B cell (primary cell): ENCODE results near the gene SLC2A5. TPM values are rescaled to one million over a fixed set of nuclear protein-coding genes. Genes with fewer than 3 reads are reported as not detected.

Experiments
- ATAC-seq: fragments of 200-7000 bp; cut with Tn5 transposase; one replicate; pipeline ENCODE4 v1.10.0; 2021; ENCODE audit warnings: low read depth, mild to moderate bottlenecking, moderate number of reproducible peaks, moderate library complexity
- CTCF ChIA-PET: fragments of 350-600 bp; sonication (Branson Sonifier 250); formaldehyde crosslinking; loops from one replicate; lab custom pipeline; 2021; ENCODE audit warnings: antibody characterized with exemption, inconsistent platforms; lab: Charles Lee
- POLR2A ChIA-PET: fragments of 350-600 bp; sonication (Branson Sonifier 250); formaldehyde crosslinking; loops from one replicate; lab custom pipeline; 2021; ENCODE audit warnings: antibody characterized with exemption; lab: Charles Lee
- DNase-seq: peaks from one replicate; pipeline ENCODE4 v3.0.0; 2013
- H2AFZ ChIP-seq: 2 replicates; pipeline ENCODE4 v1.6.1; 2012; ENCODE audit warnings: mild to moderate bottlenecking, low read depth, low read length; ENCODE audit not compliant: insufficient read depth, poor library complexity, severe bottlenecking
- H3K27ac ChIP-seq, 2 donors: 1 replicate in 1 of 2; 2 replicates in 1 of 2; pipeline ENCODE4 v1.5.1; 2012 to 2013; ENCODE audit warnings: low read length in 2 of 2, mild to moderate bottlenecking in 2 of 2, moderate library complexity in 1 of 2
- H3K27me3 ChIP-seq, 4 experiments: fragments of 200-600 bp in 1 of 4; sonication (generic) in 1 of 4; replicated peaks in 1 of 4; 1 replicate in 2 of 4; 2 replicates in 2 of 4; pipeline versions ENCODE4 v1.6.1 to v1.7.0; 2013 to 2016; ENCODE audit warnings: low read length in 3 of 4, mild to moderate bottlenecking in 2 of 4, mixed read lengths in 1 of 4, moderate library complexity in 1 of 4; ENCODE audit not compliant: insufficient read depth in 4 of 4, control insufficient read depth in 3 of 4; ENCODE audit errors: control extremely low read depth in 1 of 4
- H3K36me3 ChIP-seq, 2 experiments: replicated peaks in 1 of 2; 1 replicate in 1 of 2; 2 replicates in 1 of 2; pipeline versions ENCODE4 v1.6.1 to v1.7.1; 2013; ENCODE audit warnings: low read length in 1 of 2; ENCODE audit not compliant: insufficient read depth in 2 of 2, control insufficient read depth in 1 of 2; ENCODE audit errors: control extremely low read depth in 1 of 2, extremely low read depth in 1 of 2
- H3K4me1 ChIP-seq, 2 donors: fragments of 200-600 bp in 1 of 2; sonication (generic) in 1 of 2; 1 replicate in 1 of 2; 2 replicates in 1 of 2; pipeline versions ENCODE4 v1.5.1 to v1.6.1; 2013 to 2017; ENCODE audit warnings: low read length in 2 of 2; ENCODE audit not compliant: control insufficient read depth in 2 of 2, insufficient read depth in 2 of 2
- H3K4me2 ChIP-seq: replicated peaks from 2 replicates; pipeline ENCODE3; 2012; ENCODE audit warnings: mild to moderate bottlenecking, low read depth, low read length; ENCODE audit not compliant: poor library complexity, severe bottlenecking
- H3K4me3 ChIP-seq, 5 experiments: fragments of 200-600 bp in 1 of 5; sonication (generic) in 1 of 5; 1 replicate in 3 of 5; 2 replicates in 2 of 5; pipeline versions ENCODE4 v1.5.1 to v1.7.0; 2011 to 2016; ENCODE audit warnings: low read length in 4 of 5, mild to moderate bottlenecking in 4 of 5, low read depth in 2 of 5, control low read depth in 1 of 5, moderate library complexity in 1 of 5; ENCODE audit not compliant: insufficient read depth in 1 of 5; ENCODE audit errors: control extremely low read depth in 1 of 5, extremely low read depth in 1 of 5
- H3K79me2 ChIP-seq: fragments of 200-600 bp; sonication (generic); one replicate; pipeline ENCODE4 v1.6.0; 2016; ENCODE audit warnings: low read length; ENCODE audit not compliant: control insufficient read depth, insufficient read depth
- H3K9ac ChIP-seq: fragments of 200-600 bp; sonication (generic); 2 replicates; pipeline ENCODE4 v1.6.1; 2017; ENCODE audit warnings: mild to moderate bottlenecking, low read length, moderate library complexity
- H3K9me3 ChIP-seq, 3 donors: one replicate each; pipeline versions ENCODE4 v1.6.1 to v1.7.1; 2013; ENCODE audit warnings: low read length in 2 of 3; ENCODE audit not compliant: control insufficient read depth in 2 of 3, insufficient read depth in 1 of 3; ENCODE audit errors: control extremely low read depth in 1 of 3
- H4K20me1 ChIP-seq: 2 replicates; pipeline ENCODE4 v1.6.0; 2012; ENCODE audit warnings: mild to moderate bottlenecking, low read length; ENCODE audit not compliant: insufficient read depth, control insufficient read depth, poor library complexity, severe bottlenecking
- H3K27ac Mint-ChIP-seq: one replicate; pipeline ENCODE4 v1.8.0; 2021; ENCODE audit warnings: mixed read lengths
- H3K27me3 Mint-ChIP-seq: one replicate; pipeline ENCODE4 v1.8.0; 2021; ENCODE audit warnings: mixed read lengths
- H3K4me1 Mint-ChIP-seq: one replicate; pipeline ENCODE4 v1.8.0; 2021; ENCODE audit warnings: mixed read lengths
- H3K4me3 Mint-ChIP-seq: one replicate; pipeline ENCODE4 v1.8.0; 2021; ENCODE audit warnings: mixed read lengths
- H3K9me3 Mint-ChIP-seq: one replicate; pipeline ENCODE4 v1.8.0; 2022; ENCODE audit warnings: mixed read lengths; ENCODE audit not compliant: insufficient read depth
- CTCF ChIP-seq: fragments of 200-600 bp; IDR thresholded peaks from one replicate; pipeline ENCODE4 v1.8.0; 2022; ENCODE audit warnings: antibody characterized with exemption, mild to moderate bottlenecking
- EZH2 ChIP-seq: IDR thresholded peaks from 2 replicates; pipeline ENCODE4 v1.6.1; 2012; ENCODE audit warnings: borderline replicate concordance, low read depth, mild to moderate bottlenecking, moderate library complexity, low read length; ENCODE audit not compliant: insufficient read depth, poor library complexity, severe bottlenecking
- WGBS: methylation state at CpG from one replicate; pipeline ENCODE4 v1.1.5; 2013; ENCODE audit warnings: missing lambda C conversion rate; ENCODE audit not compliant: insufficient coverage; 5-methylcytosine and 5-hydroxymethylcytosine counted together
- intact Hi-C: fragments of 100-400 bp; cut with micrococcal nuclease; formaldehyde crosslinking; loops from one replicate; pipeline ENCODE4 v1.10.0; 2022
- polyA plus RNA-seq: library from polyadenylated mRNA; depleted of rRNA; stranded (reverse); fragments of >200 nt; gene quantifications from 2 replicates; pipeline ENCODE4 v1.2.3, GENCODE V29; 2012
- total RNA-seq, 2 donors: library from RNA; stranded (reverse); fragments of 120-200 nt in 1 of 2; gene quantifications; 1 replicate in 1 of 2; 2 replicates in 1 of 2; pipeline versions ENCODE4 v1.2.3 to v1.2.4, GENCODE V29; 2013 to 2022

SLC2A5 gene
- total and polyA plus RNA-seq, 2 donors (not counting 1 experiment from before 2014, with no cell fraction given) = 16.7 to 29.5 TPM

- ChIA-PET CTCF (no interaction called here), POLR2A (interaction anchor here (0.7 kb wide), 1 partner anchor 34 kb away, joined by 5 read pairs; no protein-coding TSS in a partner anchor)
- 95% methylated on average over 4 of the region's 7 CpGs for WGBS
- no peaks in the 10 kb centered on the region for H3K9me3 ChIP-seq
- no peaks in the 10 kb centered on the region for H4K20me1 ChIP-seq
- no peak overlapping the region for H2AFZ ChIP-seq
- H3K4me3 ChIP-seq = no peak overlapping the region
- H3K4me3 Mint-ChIP-seq = no peak overlapping the region
- no peaks in the 10 kb centered on the region for H3K9me3 Mint-ChIP-seq
- no peaks in the 10 kb centered on the region for H3K79me2 ChIP-seq
- H3K36me3 ChIP-seq = peaks cover 4 to 28% of the 10 kb centered on the region in 2 experiments
- peaks cover 3 to 5% of the 10 kb centered on the region in 2 donors for H3K4me1 ChIP-seq
- TF ChIP-seq CTCF (no peak), EZH2 (no peak)
- H3K27ac Mint-ChIP-seq = no peak overlapping the region
- no peak overlapping the region for H3K9ac ChIP-seq
- no peak overlapping the region for H3K4me2 ChIP-seq
- H3K27me3 ChIP-seq = no peaks in the 10 kb centered on the region
- ATAC-seq = no peak
- H3K4me1 Mint-ChIP-seq = peaks cover 15% of the 10 kb centered on the region
- intact Hi-C loops = no loop called here
- H3K27me3 Mint-ChIP-seq = no peaks in the 10 kb centered on the region
- no peak overlapping the region for H3K27ac ChIP-seq
- DNase-seq = no peak
Measured at GRCh38 chr1:9045861-9046510, 23.4 kb downstream of the SLC2A5 start.

GRCh38 chr1:9044236-9044635 lies 25.2 kb downstream of the SLC2A5 start:
- H3K4me3 ChIP-seq = no peak overlapping the region
- H3K4me1 ChIP-seq = peaks cover 3 to 5% of the 10 kb centered on the region in 2 donors
- intact Hi-C loops = no loop called here
- Mint-ChIP-seq H3K27me3 (no peaks in the 10 kb centered on the region), H3K27ac (peak overlapping the region; percentile 6), H3K4me1 (peaks cover 21% of the 10 kb centered on the region), H3K4me3 (no peak overlapping the region), H3K9me3 (no peaks in the 10 kb centered on the region)
- no peaks in the 10 kb centered on the region for H3K27me3 ChIP-seq
- DNase-seq (no peak), ATAC-seq (no peak)
- H3K9ac ChIP-seq = no peak overlapping the region
- no peaks in the 10 kb centered on the region for H4K20me1 ChIP-seq
- H3K4me2 ChIP-seq = no peak overlapping the region
- ChIA-PET POLR2A (interaction anchor here (0.7 kb wide), 1 partner anchor 30 kb away, joined by 3 read pairs; no protein-coding TSS in a partner anchor), CTCF (interaction anchor here (1.7 kb wide), 1 partner anchor 39 kb away, joined by 4 read pairs; no protein-coding TSS in a partner anchor)
- no peak for TF ChIP-seq EZH2
- no peak for TF ChIP-seq CTCF
- H3K27ac ChIP-seq = no peak overlapping the region
- peaks cover 0 to 5% (median 0%) of the 10 kb centered on the region in 3 donors for H3K9me3 ChIP-seq
- peaks cover 2 to 36% of the 10 kb centered on the region in 2 experiments for H3K36me3 ChIP-seq
- no peaks in the 10 kb centered on the region for H3K79me2 ChIP-seq
- WGBS = no CpG with 5 or more reads among the region's 4 CpGs
- H2AFZ ChIP-seq = no peak overlapping the region
